Peyer's patch (tissue), 4 donors: Measurements from ENCODE around the gene KIF4B. TPM values are rescaled to one million over a fixed set of nuclear protein-coding genes. Genes with fewer than 3 reads are reported as not detected.

Experiments
- DNase-seq, 3 donors: peaks; one replicate each; pipeline ENCODE4 v3.0.0-alpha.2; 2017 to 2019
- H3K27ac ChIP-seq, 4 donors: fragments of 200-600 bp; sonication (generic); one replicate each; pipeline ENCODE4 v1.5.1; 2016 to 2019
- H3K27me3 ChIP-seq, 2 donors: fragments of 200-600 bp; sonication (generic); one replicate each; pipeline ENCODE4 v1.5.1; 2019
- H3K36me3 ChIP-seq, 3 donors: fragments of 200-600 bp; sonication (generic); one replicate each; pipeline ENCODE4 v1.5.1; 2016 to 2019
- H3K4me1 ChIP-seq, 4 donors: fragments of 200-600 bp; sonication (generic); one replicate each; pipeline ENCODE4 v1.5.1; 2016 to 2019
- H3K4me3 ChIP-seq, 4 donors: fragments of 200-600 bp; sonication (generic); 1 replicate in 3 of 4; 2 replicates in 1 of 4; pipeline ENCODE4 v1.5.1; 2016 to 2019; ENCODE audit warnings: mild to moderate bottlenecking in 1 of 4
- H3K9me3 ChIP-seq, 4 donors: fragments of 200-600 bp; sonication (generic); one replicate each; pipeline ENCODE4 v1.5.1; 2016 to 2019; ENCODE audit warnings: mild to moderate bottlenecking in 1 of 4
- CTCF ChIP-seq, 6 experiments: fragments of 450-650 bp in 4 of 6; fragments of 200-600 bp in 2 of 6; sonication (generic) in 1 of 6; IDR thresholded peaks; one replicate each; pipeline ENCODE4 v1.5.1; 2017 to 2019; ENCODE audit warnings: antibody characterized with exemption in 6 of 6, mild to moderate bottlenecking in 3 of 6, moderate library complexity in 1 of 6
- POLR2A ChIP-seq, 2 donors: fragments of 450-650 bp; IDR thresholded peaks; one replicate each; pipeline ENCODE4 v1.5.1; 2017; ENCODE audit warnings: antibody characterized with exemption in 2 of 2, mild to moderate bottlenecking in 2 of 2, moderate library complexity in 2 of 2
- total RNA-seq, 4 donors: library from RNA; depleted of rRNA; stranded (reverse); fragments of >200 nt; gene quantifications; one replicate each; pipeline ENCODE4 v1.1.0, GENCODE V29; 2016

Gene KIF4B
- total RNA-seq = not detected

- Histone ChIP-seq H3K36me3 (no peaks in the 10 kb centered on the region), H3K4me1 (no peaks in the 10 kb centered on the region)
- no peak for TF ChIP-seq POLR2A (IDR thresholded peaks at IDR 0.05)
- TF ChIP-seq CTCF (IDR thresholded peaks at IDR 0.05) = no peak
These were observed at the start of gene KIF4B for GRCh38 chr5:155013526-155013925. KIF4B (plus strand) TSS chr5:155013755; CDS start chr5:155013860, 105 bp downstream.

GRCh38 chr5:154966081-154966841 lies 47.3 kb upstream of the KIF4B start:
- H3K27ac ChIP-seq = peak overlapping the region in 1 of 4 donors; percentile 27

More at GRCh38 chr5:155013526-155013925, at the start of gene KIF4B:
- H3K27ac ChIP-seq = no peak within 1 kb of the TSS
- no peak within 1 kb of the TSS for H3K4me3 ChIP-seq
- no peak for DNase-seq
- H3K9me3 ChIP-seq = no peaks in the 10 kb centered on the region
- H3K27me3 ChIP-seq = no peaks in the 10 kb centered on the region

GRCh38 chr5:154966874-154967273 lies 46.7 kb upstream of the KIF4B start:
- H3K4me3 ChIP-seq = no peak overlapping the region
- H3K9me3 ChIP-seq = no peaks in the 10 kb centered on the region
- H3K36me3 ChIP-seq = peaks cover 0 to 36% (median 0%) of the 10 kb centered on the region in 3 donors
- no peaks in the 10 kb centered on the region for H3K27me3 ChIP-seq
- DNase-seq = no peak
- H3K27ac ChIP-seq = no peak overlapping the region
- no peaks in the 10 kb centered on the region for H3K4me1 ChIP-seq
- TF ChIP-seq POLR2A (IDR thresholded peaks at IDR 0.05) (no peak), CTCF (IDR thresholded peaks at IDR 0.05) (no peak)

More at GRCh38 chr5:154966081-154966841, 47.3 kb upstream of the KIF4B start:
- H3K9me3 ChIP-seq = no peaks in the 10 kb centered on the region
- no peak for DNase-seq
- peaks cover 0 to 42% (median 0%) of the 10 kb centered on the region in 3 donors for H3K36me3 ChIP-seq
- no peaks in the 10 kb centered on the region for H3K4me1 ChIP-seq
- no peaks in the 10 kb centered on the region for H3K27me3 ChIP-seq
- TF ChIP-seq POLR2A (IDR thresholded peaks at IDR 0.05) (no peak), CTCF (IDR thresholded peaks at IDR 0.05) (no peak)
- H3K4me3 ChIP-seq = no peak overlapping the region

GRCh38 chr5:154967421-154968024 lies 46.0 kb upstream of the KIF4B start:
- H3K4me1 ChIP-seq = no peaks in the 10 kb centered on the region
- peaks cover 0 to 32% (median 0%) of the 10 kb centered on the region in 3 donors for H3K36me3 ChIP-seq
- TF ChIP-seq CTCF (IDR thresholded peaks at IDR 0.05) = peak in 4 of 6 experiments; percentile 19 to 39 (median 35)
- no peak for TF ChIP-seq POLR2A (IDR thresholded peaks at IDR 0.05)
- H3K27ac ChIP-seq = no peak overlapping the region
- no peak overlapping the region for H3K4me3 ChIP-seq
- H3K9me3 ChIP-seq = no peaks in the 10 kb centered on the region
- DNase-seq = no peak
- no peaks in the 10 kb centered on the region for H3K27me3 ChIP-seq

- no peaks in the 10 kb centered on the region for H3K27me3 ChIP-seq
- DNase-seq = no peak
- peaks cover 0 to 32% (median 0%) of the 10 kb centered on the region in 3 donors for H3K36me3 ChIP-seq
- H3K9me3 ChIP-seq = no peaks in the 10 kb centered on the region
- TF ChIP-seq POLR2A (IDR thresholded peaks at IDR 0.05) (no peak), CTCF (IDR thresholded peaks at IDR 0.05) (no peak)
- no peak overlapping the region for H3K27ac ChIP-seq
- no peak overlapping the region for H3K4me3 ChIP-seq
- no peaks in the 10 kb centered on the region for H3K4me1 ChIP-seq
These were observed 44.6 kb upstream of the KIF4B start for GRCh38 chr5:154968953-154969352.
